Heart left ventricle (tissue), 13 donors: ENCODE results near the gene SLC49A3.

ENCODE experiments used
- CTCF ChIP-seq, 12 donors: fragments of 200-600 bp; sonication (generic) in 4 of 12; IDR thresholded peaks; one replicate each; pipeline versions ENCODE4 v1.5.0 to v1.8.0; 2018 to 2022; ENCODE audit warnings: antibody characterized with exemption in 12 of 12, mild to moderate bottlenecking in 5 of 12
- POLR2A ChIP-seq, 2 donors: fragments of 450-650 bp; IDR thresholded peaks; one replicate each; pipeline ENCODE4 v1.6.1; 2017; ENCODE audit warnings: antibody characterized with exemption in 2 of 2, mild to moderate bottlenecking in 2 of 2, moderate library complexity in 2 of 2
- donor health status: ischemic (EF 13 %, LVEDD 7.1; RV severe dilation, severe dysfunction).
- donor health status: DM: no; HTN: yes; CAD: no.
- donor health status: DM: no; HTN: no; CAD: no.
- donor health status: ischemic (EF 25% LVEDD 6.9; RV normal size, moderate dysfunction).
- donor health status: ischemic (EF 25% LVEDD 5.7; RV mildly dilated, moderate dysfunction).
- donor health status: ischemic (EF 35%, LVEDD 5.7; RV mildly dilated, moderate dysfunction).
- donor health status: nonischemic (EF 11% LVEDD 7.7; RV severe dilation, severe dysfunction).
- donor health status: DM: yes; HTN: yes; CAD: no.
- donor health status: PGD.
- donor health status: ischemic (EF 29% LVEDD 5.4; RV normal size, mild dysfunction).
- donor health status: nonischemic (EF 23%, LVEDD 6.1; RV moderate dilation, normal function).

GRCh38 chr4:633976-634598 lies 54.9 kb downstream of the SLC49A3 start:
- no peak for TF ChIP-seq POLR2A (IDR thresholded peaks at IDR 0.05)
- TF ChIP-seq CTCF (IDR thresholded peaks at IDR 0.05), result no peak
